HG03342 (cell line): ENCODE results near the gene DCAF12L1.

Experiments
- ATAC-seq: cut with Tn5 transposase; IDR thresholded peaks from one replicate; pipeline ENCODE4 v1.9.1; 2021; ENCODE audit warnings: mild to moderate bottlenecking, moderate library complexity; ENCODE audit not compliant: unreplicated experiment

DCAF12L1 gene

GRCh38 chrX:126552313-126553022, at the start of gene DCAF12L1:
DCAF12L1 (minus strand) TSS chrX:126552814; CDS start chrX:126552608, 206 bp downstream.
- no peak for ATAC-seq

- ATAC-seq: no peak
Measured at GRCh38 chrX:126580877-126581276, 28.3 kb upstream of the DCAF12L1 start.

GRCh38 chrX:126575911-126576310, 23.3 kb upstream of the DCAF12L1 start:
- ATAC-seq: no peak

GRCh38 chrX:126557151-126557550, 4.5 kb upstream of the DCAF12L1 start:
- ATAC-seq: no peak

- ATAC-seq: no peak
Measured at GRCh38 chrX:126551725-126552312, 795 bp downstream of the DCAF12L1 start.

GRCh38 chrX:126551306-126551705, 1.3 kb downstream of the DCAF12L1 start:
- ATAC-seq: no peak

GRCh38 chrX:126550816-126551215, 1.8 kb downstream of the DCAF12L1 start:
- no peak for ATAC-seq

- ATAC-seq: no peak
Measured at GRCh38 chrX:126509923-126510322, 42.7 kb downstream of the DCAF12L1 start.
